Superior temporal gyrus (tissue), 1 donor: ENCODE results near the gene CACNA1B.

Source experiments
- DNase-seq: peaks from one replicate; pipeline ENCODE4 v3.0.0-alpha.2; 2016; ENCODE audit errors: extremely low spot score

CACNA1B gene

DNA sequence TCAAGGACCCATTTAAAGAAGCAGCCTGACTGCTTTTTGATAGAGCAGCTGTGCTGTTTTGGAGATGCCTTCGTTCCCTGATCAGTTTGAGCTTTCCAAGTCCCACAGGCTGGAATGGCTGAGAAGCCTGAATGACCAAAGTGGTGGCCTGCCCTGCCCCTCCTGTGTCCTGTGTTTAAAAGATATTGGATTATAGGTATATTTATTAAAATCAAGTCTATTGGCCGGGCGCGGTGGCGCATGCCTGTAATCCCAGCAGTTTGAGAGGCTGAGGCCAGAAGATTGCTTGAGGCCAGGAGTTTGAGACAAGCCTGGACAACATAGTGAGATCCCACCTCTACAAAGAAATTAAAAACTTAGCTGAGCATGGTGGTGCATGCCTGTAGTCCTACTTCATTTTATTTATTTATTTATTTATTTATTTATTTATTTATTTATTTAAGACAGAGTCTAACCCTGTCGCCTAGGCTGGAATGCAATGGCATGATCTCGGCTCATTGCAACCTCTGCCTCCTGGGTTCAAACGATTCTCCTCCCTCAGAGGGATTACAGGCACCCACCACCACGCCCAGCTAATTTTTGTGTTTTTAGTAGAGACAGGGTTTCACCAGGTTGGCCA is 87.7 kb downstream of the CACNA1B start:
- no peak for DNase-seq

DNA sequence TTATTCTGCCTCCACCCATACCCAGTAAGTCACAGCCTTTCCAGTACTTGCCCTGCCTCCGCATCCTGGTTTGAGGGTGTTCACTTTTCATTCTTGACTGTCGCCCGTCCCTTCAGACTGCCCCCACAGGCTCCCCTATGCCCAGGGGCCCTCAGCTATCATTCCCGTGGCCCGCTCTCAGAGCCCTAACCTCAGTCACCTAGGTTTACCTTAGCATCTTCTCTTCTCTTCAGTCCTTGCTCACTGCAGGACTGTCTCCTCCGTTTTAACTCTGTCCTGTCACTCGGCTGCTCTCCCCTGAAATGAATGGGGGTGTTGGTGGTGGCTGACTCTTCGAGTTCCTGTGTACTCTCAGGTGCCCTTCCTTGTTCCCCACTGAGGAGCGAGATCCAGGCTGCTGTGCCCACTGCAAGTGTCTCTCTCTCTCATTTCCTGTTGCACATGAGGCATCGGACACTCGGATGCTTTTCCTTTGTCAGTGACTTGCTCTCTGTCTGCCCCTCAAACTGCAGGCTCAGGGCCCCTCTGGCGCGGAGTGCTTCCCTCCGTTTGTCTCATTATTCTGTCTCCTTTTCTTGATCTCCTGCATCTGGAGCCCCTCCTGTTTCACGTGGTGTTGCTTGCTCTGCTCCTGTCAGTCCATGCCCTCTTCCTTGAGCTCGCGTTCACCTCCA is 89.8 kb downstream of the CACNA1B start:
- DNase-seq: no peak

DNA sequence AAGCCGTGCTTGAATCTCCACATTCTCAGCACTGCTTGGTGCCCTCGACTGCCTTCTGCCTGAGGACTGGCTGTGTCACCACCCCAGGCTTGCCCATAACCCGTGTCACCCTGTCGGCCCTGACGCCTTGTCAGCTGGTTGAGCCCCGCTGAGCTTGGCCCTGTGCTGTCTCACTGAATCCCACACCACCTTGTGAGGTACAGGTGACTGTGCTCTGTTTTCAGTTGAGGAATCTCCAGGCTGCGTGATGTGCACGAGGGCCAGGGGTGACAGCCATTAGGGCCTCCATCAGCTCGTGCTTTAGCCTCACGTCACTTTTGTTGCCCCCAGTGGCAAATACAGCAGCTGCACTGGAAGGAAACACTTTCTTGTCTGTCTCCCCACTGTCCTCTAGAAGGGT is 90.7 kb downstream of the CACNA1B start:
- DNase-seq: no peak

DNA sequence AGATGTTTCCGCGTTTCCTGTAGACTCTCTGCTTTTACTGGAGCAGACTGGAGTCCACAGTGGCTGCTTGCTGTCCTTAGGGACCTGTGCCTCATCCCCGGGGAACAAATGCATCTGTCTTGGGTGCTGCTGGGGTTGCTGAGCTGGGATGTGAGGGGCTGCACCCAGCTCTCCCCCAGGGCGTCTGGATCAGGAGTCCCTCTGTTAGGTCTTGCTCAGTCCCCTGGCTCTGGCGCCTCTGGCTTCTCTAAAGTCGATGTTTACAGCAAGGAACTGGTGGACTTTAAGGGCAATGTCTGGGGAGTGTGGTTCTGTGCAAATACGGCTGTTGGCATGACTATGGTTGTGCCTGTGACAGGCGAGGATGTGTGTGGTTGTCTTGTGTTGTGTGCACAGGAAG is 91.4 kb downstream of the CACNA1B start:
- no peak for DNase-seq

DNA sequence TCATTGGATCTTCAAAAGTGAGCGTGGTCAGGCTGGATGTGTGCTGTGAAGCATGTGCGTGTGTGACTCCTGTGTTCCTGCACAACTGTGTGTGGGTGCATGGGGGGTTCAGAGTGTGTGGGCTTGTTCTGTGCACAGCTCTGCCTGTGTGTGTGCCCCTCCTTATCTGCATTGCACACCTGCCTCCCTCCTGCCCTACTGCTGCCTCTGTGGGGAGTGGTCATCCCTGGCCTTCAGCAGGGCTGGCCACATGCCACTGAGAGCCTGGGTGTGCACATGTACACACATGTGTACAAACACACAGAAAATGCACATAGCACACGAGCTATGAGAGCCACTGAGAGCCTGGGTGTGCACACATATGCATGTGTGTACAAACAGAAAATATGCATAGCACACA is 92.1 kb downstream of the CACNA1B start:
- no peak for DNase-seq

DNA sequence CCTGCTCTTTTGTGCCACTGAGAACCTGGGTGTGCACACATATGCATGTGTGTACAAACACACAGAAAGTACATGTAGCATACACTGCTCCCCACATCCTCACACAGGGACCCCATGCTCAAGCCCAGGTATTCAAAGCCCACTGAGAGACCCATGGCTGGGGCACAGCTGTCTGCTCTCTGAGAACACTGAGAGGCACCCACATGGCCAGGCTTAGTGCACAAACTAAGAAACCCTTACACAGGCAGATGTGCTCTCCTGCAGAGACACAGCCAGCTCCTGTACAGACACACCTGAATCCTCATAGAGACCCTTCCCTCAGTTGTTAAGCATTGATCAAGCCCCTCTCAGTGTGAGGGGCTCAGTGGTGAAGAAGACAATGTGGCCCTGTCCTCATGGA is 92.5 kb downstream of the CACNA1B start:
- DNase-seq: no peak

DNA sequence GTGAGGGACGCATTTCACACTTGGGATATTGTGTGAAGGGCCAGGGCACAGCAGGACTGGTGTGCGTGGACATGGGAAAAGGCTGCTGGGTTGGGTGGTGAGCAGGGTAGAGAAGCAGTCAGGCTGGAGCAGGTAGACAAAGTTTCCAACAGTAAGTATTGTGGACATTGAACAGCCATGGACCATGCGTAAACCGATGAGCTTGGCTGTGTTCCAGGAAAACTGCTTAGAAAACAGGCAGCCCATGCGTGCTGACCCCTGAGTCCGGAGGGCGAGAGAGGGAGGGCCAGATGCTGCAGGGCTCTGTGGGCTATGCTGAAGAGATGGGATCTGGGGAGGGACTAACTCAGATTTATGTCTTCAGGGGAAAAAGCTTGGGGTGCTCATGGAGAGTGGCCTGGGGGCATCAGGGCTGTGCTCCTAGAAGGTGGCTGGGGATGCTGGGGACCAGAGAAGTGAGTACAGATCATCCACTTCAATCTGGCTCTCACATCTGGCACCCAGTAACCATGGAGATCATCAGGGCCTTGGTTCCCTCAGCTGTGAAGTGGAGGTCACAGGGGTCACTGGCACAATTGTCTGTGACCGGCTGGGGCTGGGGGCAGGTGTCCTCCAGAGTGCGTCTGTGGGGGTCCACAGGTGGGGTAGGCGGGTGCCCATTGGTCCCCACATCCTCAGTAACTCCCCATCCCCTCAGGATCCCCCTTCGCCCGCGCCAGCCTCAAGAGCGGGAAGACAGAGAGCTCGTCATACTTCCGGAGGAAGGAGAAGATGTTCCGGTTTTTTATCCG is 93.3 kb downstream of the CACNA1B start:
- no peak for DNase-seq

DNA sequence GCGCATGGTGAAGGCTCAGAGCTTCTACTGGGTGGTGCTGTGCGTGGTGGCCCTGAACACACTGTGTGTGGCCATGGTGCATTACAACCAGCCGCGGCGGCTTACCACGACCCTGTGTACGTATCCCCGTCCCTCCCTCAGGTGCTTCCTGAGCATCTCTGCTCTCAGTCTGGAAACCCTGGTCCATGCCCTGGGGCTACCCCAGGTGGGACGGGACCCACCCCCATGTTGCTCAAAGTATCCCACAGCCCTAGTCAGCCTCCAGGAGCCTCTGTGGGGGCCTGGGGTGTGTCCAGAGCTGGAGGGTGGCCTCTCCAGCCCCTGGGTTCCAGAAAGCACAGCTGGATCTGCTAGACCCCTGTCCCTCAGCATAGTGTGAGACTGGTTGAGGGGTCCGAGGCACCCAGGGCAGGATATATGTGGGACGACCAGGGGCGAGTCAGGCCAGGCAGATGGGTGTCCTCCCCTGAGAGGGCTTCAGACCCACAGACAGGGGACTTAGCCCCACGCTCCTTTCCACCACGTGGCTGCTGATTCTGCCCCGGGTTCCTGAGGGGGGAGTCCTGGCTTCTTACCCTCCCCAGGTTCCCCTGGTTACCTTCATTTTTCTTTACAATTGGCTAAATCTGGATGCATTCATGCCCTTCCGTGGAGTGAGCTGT is 94.0 kb downstream of the CACNA1B start:
- no peak for DNase-seq

DNA sequence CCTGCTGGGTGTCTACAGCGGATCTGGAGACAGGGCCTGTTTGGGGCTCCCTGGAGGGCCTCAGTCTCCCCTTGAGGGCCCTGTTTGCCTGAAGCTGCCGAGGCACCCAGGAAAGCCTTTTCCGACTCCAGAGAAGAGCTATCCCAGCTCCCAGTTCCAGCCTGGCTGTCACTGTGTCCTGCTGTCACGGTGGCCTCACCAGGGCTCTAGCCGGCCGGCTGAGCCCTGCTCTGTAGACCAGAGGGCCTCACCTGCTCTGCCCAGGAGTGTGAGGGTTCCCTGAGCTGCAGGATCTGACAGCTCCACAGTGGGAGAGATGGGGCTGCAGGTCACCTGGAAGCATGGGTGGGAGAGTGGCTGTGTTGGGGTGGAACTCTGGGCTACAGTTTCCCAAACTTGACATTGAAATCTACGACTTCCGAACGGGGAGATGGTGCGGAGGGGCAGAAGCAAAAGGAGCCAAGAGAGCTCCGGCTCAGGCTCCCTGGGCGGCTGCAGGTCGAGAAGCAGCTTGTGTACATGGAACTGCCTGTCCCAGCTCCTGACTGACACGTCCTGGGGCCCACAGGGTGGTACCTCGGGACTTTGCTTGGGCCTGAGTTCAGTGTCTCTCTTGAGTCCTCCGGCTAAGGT is 94.9 kb downstream of the CACNA1B start:
- no peak for DNase-seq

DNA sequence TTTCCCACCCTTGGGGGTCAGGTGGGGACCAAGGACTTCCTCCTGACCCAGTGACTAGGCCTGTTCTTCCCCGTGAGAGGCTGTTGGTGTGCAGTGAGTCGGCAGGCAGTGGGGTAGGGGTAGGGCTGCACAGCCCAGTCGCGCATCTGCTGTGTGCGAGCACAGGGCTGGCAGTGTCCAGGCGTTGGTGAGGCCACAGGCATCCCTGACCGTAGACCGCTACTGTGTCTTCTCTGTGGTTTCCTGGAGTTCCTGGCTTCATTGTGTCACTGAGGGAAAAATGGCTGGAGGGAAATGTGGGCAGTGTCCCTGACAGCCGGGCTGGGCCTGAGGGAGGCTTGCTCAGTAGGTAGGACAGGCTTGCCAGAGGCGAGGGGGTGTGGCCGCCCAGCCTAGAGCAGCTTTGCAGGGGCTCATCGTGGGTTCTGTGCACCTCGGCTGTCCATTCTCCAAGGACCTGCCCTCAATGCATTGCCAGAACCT is 95.4 kb downstream of the CACNA1B start:
- DNase-seq: no peak

DNA sequence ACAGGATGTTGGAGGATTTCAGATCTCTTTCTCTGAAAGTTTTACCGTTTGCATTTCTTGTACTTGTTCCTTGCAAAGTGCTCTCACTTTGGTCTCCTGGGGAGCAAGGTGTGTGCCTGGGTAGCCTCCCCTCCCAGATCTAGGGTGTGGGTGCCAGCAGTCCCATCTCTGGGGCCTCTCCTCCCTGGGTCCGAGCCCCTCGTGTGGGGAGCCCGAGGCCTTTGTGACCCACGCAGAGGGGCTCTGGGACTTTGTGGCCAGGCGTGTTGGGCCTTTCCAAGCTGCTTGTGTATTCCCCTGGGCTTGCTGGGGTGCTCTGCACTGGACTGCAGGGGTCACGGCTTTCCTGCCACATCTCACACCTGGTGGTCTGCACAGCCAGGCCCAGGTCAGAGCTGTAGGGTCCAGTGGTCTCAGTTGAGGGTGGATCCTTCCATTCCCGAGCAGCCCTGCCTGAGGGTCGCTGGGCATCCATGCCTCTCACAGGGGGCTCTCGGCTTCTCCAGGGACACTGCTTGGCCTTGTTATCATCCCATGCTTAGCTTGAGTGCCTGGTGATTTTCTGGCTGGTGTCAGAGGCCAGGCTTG is 96.3 kb downstream of the CACNA1B start:
- DNase-seq: no peak

DNA sequence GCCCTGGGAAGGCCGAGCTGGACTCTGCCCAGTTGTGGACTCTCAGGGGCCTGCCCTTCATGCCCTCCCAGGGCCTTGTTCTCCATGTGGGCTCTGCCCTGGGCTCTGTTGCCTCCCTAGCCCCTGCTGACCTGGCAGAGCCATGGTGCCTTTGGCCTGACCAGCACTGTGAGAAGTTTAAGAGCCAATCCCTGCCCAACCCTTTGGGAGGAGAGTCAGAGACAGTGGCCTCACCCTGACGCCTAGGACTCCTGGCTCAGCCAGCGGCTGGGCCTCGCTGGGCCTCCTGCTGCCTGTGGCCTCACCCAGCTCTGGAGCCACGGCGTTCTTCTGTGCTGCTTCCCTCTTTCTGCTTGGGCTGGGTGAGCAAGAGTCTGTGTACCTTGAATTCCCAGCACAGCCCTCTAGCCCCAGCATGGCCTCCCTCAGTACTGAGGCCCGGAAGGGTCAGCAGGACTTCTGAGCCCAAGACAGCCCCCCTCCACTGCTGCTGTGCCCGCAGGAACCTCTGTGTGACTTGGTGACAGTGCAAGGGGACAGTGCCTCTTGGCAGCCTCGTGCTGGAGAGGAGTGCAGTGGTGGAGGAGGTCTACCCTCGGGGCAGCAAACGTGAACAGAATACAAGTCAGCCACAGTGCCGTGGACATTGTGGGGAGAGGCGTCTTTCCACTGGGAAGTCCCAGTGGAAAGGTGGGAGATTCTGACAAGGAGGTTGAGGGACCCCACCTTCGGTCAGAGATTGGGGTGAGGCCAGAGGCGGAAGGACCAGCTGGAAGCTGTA is 97.4 kb downstream of the CACNA1B start:
- no peak for DNase-seq

DNA sequence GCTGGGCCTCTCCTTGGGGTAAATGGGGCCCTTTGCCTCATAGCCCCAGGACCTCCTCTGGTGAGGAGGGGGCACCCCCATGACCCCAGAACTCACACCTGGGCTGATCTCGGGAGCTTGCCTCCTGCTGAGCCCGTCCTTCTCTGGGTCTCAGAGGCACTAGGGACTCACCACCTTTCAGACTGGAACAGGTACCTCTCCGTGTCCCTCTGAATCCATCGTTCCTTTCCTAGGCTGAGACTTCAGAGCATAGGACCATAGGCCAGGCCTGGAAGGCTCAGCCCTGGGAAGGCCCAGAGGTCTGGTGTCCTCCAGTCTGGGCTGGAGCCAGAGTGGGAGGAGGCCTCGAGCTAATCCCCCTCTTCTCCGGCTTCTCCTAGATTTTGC is 97.9 kb downstream of the CACNA1B start:
- DNase-seq: no peak

DNA sequence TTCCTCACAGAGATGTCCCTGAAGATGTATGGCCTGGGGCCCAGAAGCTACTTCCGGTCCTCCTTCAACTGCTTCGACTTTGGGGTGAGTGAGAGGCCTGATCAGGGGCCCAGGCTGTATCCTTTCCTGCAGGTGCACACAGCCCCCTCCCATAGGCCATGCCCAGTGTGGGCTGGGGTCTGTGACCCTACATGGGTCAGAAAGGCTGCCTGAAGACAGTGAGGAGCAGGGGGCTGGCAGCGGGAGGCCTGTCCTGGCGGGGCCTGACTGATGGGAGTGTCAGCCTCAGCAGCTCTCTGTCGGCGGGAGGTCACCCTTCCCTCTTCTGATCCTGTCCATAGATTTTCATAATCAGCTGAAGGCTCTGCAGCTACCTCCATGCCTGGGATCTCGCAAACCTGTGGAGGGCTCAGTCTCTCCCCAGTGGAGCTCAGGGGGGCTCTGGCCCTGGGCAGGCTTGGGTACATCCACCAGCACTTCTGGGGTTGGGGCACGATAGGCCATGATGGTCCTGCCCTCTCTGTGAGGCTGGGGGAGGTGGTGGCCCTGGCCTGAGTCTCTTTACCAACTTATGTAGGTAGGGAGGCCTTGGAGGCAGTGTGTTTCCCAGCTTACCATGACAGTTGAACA is 98.5 kb downstream of the CACNA1B start:
- DNase-seq: no peak

DNA sequence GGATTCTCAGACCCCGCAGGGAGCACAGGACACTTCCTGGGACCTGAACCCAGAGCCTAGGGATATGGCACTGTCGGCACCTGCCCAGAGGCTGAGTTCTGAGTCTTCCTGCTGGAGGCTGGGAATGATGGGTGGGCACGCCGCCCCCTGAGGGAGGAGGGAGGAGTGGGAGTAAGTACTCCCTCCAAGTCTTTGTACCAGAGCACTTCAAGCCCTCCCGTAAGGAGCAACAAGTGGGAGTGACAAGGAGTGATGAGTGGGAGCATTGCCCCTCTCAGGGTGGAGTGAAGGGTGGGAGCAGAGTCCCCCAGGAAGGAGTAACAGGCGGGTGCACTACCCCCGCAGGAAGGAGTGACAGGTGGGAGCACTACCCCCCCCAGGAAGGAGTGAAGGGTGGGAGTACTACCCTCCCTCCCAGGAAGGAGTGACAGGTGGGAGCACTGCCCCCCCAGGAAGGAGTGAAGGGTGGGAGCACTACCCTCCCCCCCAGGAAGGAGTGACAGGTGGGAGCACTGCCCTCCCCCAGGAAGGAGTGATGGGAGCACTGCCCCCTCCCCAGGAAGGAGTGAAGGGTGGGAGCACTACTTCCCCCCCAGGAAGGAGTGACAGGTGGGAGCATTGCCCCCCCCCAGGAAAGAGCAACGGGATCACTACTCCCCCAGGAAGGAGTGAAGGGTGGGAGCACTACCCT is 100.1 kb downstream of the CACNA1B start:
- no peak for DNase-seq

DNA sequence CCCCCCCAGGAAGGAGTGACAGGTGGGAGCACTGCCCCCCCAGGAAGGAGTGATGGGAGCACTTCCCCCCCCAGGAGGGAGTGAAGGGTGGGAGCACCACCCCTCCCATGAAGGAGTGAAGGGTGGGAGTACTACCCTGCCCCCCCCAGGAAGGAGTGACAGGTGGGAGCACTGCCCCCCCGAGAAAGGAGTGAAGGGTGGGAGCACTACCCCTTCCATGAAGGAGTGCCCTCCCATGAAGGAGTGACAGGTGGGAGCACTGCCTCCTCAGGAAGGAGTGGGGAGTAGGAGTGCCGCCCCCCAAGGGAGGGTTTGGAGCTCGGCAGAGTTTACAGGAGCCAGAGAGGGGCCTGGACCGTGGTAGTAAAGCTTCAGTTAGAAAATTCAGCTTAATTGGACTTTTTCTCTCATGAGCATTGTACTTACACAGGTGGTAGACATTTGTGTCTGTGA is 100.7 kb downstream of the CACNA1B start:
- DNase-seq: no peak

DNA sequence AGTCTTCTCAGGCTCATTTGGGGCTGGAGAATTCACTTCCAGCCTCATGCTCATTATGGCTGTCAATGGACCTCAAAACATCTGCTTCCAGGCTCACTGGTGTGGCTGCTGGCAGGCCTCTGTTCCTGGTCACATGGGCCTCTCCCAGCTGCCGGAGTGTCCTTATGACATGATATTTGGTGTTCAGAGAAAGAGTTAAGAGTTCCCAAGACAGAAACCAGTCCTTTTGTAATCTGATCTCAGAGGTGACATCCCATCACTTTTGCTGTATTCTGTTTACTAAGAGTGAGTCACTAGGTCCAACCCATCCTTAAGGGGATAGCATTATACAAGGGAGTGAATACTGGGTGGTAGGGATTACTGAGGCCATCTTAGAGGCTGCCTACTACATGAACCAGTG is 104.6 kb downstream of the CACNA1B start:
- no peak for DNase-seq

DNA sequence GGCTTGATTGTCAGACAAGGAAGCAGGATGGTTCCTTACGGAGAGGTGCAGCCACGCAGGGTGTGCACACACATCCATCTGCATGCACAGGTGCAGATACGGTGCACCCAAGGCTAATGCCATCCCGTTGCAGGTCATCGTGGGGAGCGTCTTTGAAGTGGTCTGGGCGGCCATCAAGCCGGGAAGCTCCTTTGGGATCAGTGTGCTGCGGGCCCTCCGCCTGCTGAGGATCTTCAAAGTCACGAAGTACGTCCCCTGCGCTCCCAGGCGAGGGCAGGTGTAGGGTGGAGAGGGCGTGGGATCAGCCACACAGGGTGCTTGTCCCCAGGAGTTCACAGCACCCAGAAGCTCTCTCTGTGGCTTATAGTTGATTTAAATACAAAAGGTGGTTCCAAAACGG is 106.4 kb downstream of the CACNA1B start:
- no peak for DNase-seq

DNA sequence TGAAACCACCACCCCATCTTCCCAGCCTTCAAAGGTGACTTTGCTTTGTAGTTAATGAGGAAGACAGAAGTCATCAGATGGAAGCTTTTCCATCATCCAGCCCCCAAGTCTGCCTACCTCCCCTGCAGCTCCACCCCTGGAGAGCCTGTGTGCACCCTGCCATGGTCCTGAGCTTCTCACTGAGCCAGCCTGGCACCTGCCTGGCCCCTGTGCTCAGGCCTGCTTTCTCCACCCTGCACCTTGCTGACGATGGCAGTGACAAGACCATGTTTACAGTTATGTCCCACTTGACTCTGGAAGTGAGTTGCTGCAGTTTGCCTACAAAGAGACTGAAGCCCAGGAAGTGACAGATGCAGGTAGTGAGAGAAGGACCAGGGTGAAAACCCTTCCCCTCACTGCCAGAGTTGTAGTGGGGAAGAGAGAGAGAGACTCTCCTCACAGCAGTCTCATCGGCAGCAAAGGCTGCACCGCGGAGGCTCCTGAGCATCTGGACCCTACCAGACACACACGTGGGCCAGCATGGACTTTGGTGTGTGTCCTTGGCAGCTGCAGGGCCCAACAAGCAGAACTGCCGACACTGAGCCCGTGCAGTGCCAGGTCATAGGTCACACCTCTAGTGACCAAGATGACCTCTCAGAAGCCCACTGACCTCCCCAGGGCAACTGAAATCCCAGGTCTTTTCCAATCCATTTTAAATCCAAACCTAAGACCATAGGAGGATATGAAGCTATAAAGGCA is 107.1 kb downstream of the CACNA1B start:
- no peak for DNase-seq
